Activated gamma-delta T cell treated with Interleukin-2 at 50 U/mL for 16 hours (primary cell): ENCODE data around the gene SMAD6.

Experiments used
- DNase-seq: peaks from one replicate; pipeline ENCODE4 v3.0.0-alpha.2; 2020

SMAD6 gene

GRCh38 chr15:66704019-66704802 is 2.2 kb downstream of the SMAD6 start:
- no peak for DNase-seq

- DNase-seq: no peak
Measured at GRCh38 chr15:66704803-66705153, 2.7 kb downstream of the SMAD6 start.

GRCh38 chr15:66705277-66706146 is 3.5 kb downstream of the SMAD6 start:
- no peak for DNase-seq

- no peak for DNase-seq
Measured at GRCh38 chr15:66706225-66706732, 4.2 kb downstream of the SMAD6 start.

- DNase-seq: no peak
Measured at GRCh38 chr15:66706840-66707239, 4.8 kb downstream of the SMAD6 start.

GRCh38 chr15:66707310-66708082 is 5.5 kb downstream of the SMAD6 start:
- no peak for DNase-seq

- no peak for DNase-seq
Measured at GRCh38 chr15:66708389-66708788, 6.4 kb downstream of the SMAD6 start.

- DNase-seq: no peak
Measured at GRCh38 chr15:66709884-66710283, 7.8 kb downstream of the SMAD6 start.

GRCh38 chr15:66711260-66711659 is 9.2 kb downstream of the SMAD6 start:
- DNase-seq: no peak

- DNase-seq: no peak
Measured at GRCh38 chr15:66711862-66712261, 9.8 kb downstream of the SMAD6 start.

- DNase-seq: no peak
Measured at GRCh38 chr15:66713843-66714508, 11.9 kb downstream of the SMAD6 start.

GRCh38 chr15:66714543-66714981 is 12.5 kb downstream of the SMAD6 start:
- DNase-seq: no peak

- no peak for DNase-seq
Measured at GRCh38 chr15:66715181-66715624, 13.2 kb downstream of the SMAD6 start.

GRCh38 chr15:66715720-66716655 is 14.0 kb downstream of the SMAD6 start:
- no peak for DNase-seq

GRCh38 chr15:66716656-66717020 is 14.6 kb downstream of the SMAD6 start:
- no peak for DNase-seq

- no peak for DNase-seq
Measured at GRCh38 chr15:66718220-66718988, 16.4 kb downstream of the SMAD6 start.

- no peak for DNase-seq
Measured at GRCh38 chr15:66719471-66719870, 17.4 kb downstream of the SMAD6 start.

- DNase-seq: no peak
Measured at GRCh38 chr15:66720206-66721010, 18.4 kb downstream of the SMAD6 start.

- no peak for DNase-seq
Measured at GRCh38 chr15:66721020-66721419, 19.0 kb downstream of the SMAD6 start.

GRCh38 chr15:66721501-66721937 is 19.5 kb downstream of the SMAD6 start:
- DNase-seq: no peak
